ENCODE data around the gene MFSD2B. TPM values are rescaled to one million over a fixed set of nuclear protein-coding genes. Genes with fewer than 3 reads are reported as not detected.

MFSD2B gene
- total and polyA plus RNA-seq, 2 donors (not counting 1 experiment from before 2014, with no cell fraction given): not detected

- ChIA-PET CTCF (no interaction called here), POLR2A (no interaction called here)
- no peaks in the 10 kb centered on the region for H3K79me2 ChIP-seq (ENCODE audit: control insufficient read depth, insufficient read depth, low read length)
- no peaks in the 10 kb centered on the region for H4K20me1 ChIP-seq (ENCODE audit: control insufficient read depth, insufficient read depth, low read length, poor library complexity, severe bottlenecking)
- no peak overlapping the region for H2AFZ ChIP-seq (ENCODE audit: insufficient read depth, low read depth, low read length, poor library complexity, severe bottlenecking)
- no peaks in the 10 kb centered on the region for H3K27me3 ChIP-seq (replicated peaks in 1 of 4; ENCODE audit: control extremely low read depth in 1 of 4, control insufficient read depth in 3 of 4, insufficient read depth in 4 of 4, low read length in 3 of 4)
- no peaks in the 10 kb centered on the region for H3K4me1 ChIP-seq (ENCODE audit: control insufficient read depth in 2 of 2, insufficient read depth in 2 of 2, low read length in 2 of 2)
- H3K4me3 ChIP-seq (ENCODE audit: control extremely low read depth in 1 of 5, extremely low read depth in 1 of 5, insufficient read depth in 1 of 5, low read depth in 2 of 5, low read length in 4 of 5): no peak overlapping the region
- peaks cover 2 to 7% of the 10 kb centered on the region in 2 experiments for H3K36me3 ChIP-seq (replicated peaks in 1 of 2; ENCODE audit: control extremely low read depth in 1 of 2, control insufficient read depth in 1 of 2, extremely low read depth in 1 of 2, insufficient read depth in 2 of 2, low read length in 1 of 2)
- Mint-ChIP-seq H3K27me3 (peaks cover 4% of the 10 kb centered on the region), H3K9me3 (ENCODE audit: insufficient read depth) (no peaks in the 10 kb centered on the region), H3K4me1 (no peaks in the 10 kb centered on the region), H3K4me3 (no peak overlapping the region), H3K27ac (no peak overlapping the region)
- no peak for DNase-seq
- intact Hi-C loops (cut with micrococcal nuclease): no loop called here
- WGBS (ENCODE audit: insufficient coverage): 94% methylated on average over 5 of the region's 9 CpGs
- H3K9ac ChIP-seq (ENCODE audit: low read length): no peak overlapping the region
- H3K4me2 ChIP-seq (replicated peaks; ENCODE audit: low read depth, low read length, poor library complexity, severe bottlenecking): no peak overlapping the region
- ATAC-seq (ENCODE audit: low read depth): no peak
- no peak overlapping the region for H3K27ac ChIP-seq (ENCODE audit: low read length in 2 of 2)
- TF ChIP-seq CTCF (IDR thresholded peaks at IDR 0.05) (no peak), EZH2 (IDR thresholded peaks at IDR 0.05; ENCODE audit: borderline replicate concordance, insufficient read depth, low read depth, low read length, poor library complexity, severe bottlenecking) (no peak)
- H3K9me3 ChIP-seq (ENCODE audit: control extremely low read depth in 1 of 3, control insufficient read depth in 2 of 3, insufficient read depth in 1 of 3, low read length in 2 of 3): no peaks in the 10 kb centered on the region
Measured at GRCh38 chr2:24018241-24018640, 8.4 kb downstream of the MFSD2B start.

GRCh38 chr2:24019729-24020128, 9.8 kb downstream of the MFSD2B start:
- intact Hi-C loops (cut with micrococcal nuclease): no loop called here
- Histone ChIP-seq H4K20me1 (ENCODE audit: control insufficient read depth, insufficient read depth, low read length, poor library complexity, severe bottlenecking) (no peaks in the 10 kb centered on the region), H3K4me3 (ENCODE audit: control extremely low read depth in 1 of 5, extremely low read depth in 1 of 5, insufficient read depth in 1 of 5, low read depth in 2 of 5, low read length in 4 of 5) (no peak overlapping the region), H3K4me1 (ENCODE audit: control insufficient read depth in 2 of 2, insufficient read depth in 2 of 2, low read length in 2 of 2) (no peaks in the 10 kb centered on the region), H3K27ac (ENCODE audit: low read length in 2 of 2) (no peak overlapping the region), H3K27me3 (replicated peaks in 1 of 4; ENCODE audit: control extremely low read depth in 1 of 4, control insufficient read depth in 3 of 4, insufficient read depth in 4 of 4, low read length in 3 of 4) (no peaks in the 10 kb centered on the region), H2AFZ (ENCODE audit: insufficient read depth, low read depth, low read length, poor library complexity, severe bottlenecking) (no peak overlapping the region), H3K9ac (ENCODE audit: low read length) (no peak overlapping the region), H3K4me2 (replicated peaks; ENCODE audit: low read depth, low read length, poor library complexity, severe bottlenecking) (no peak overlapping the region), H3K9me3 (ENCODE audit: control extremely low read depth in 1 of 3, control insufficient read depth in 2 of 3, insufficient read depth in 1 of 3, low read length in 2 of 3) (no peaks in the 10 kb centered on the region), H3K79me2 (ENCODE audit: control insufficient read depth, insufficient read depth, low read length) (no peaks in the 10 kb centered on the region), H3K36me3 (replicated peaks in 1 of 2; ENCODE audit: control extremely low read depth in 1 of 2, control insufficient read depth in 1 of 2, extremely low read depth in 1 of 2, insufficient read depth in 2 of 2, low read length in 1 of 2) (peaks cover 2 to 11% of the 10 kb centered on the region in 2 experiments)
- ChIA-PET POLR2A (no interaction called here), CTCF (interaction anchor here (0.9 kb wide), 1 partner anchor 65 kb away, joined by 3 read pairs; the partner anchor contains the start of gene TP53I3)
- Mint-ChIP-seq H3K27ac (no peak overlapping the region), H3K4me1 (no peaks in the 10 kb centered on the region), H3K27me3 (no peaks in the 10 kb centered on the region), H3K9me3 (ENCODE audit: insufficient read depth) (no peaks in the 10 kb centered on the region), H3K4me3 (no peak overlapping the region)
- ATAC-seq (ENCODE audit: low read depth) (no peak), DNase-seq (no peak)
- 100% methylated on average over 2 of the region's 5 CpGs for WGBS (ENCODE audit: insufficient coverage)
- TF ChIP-seq CTCF (IDR thresholded peaks at IDR 0.05): no peak
- no peak for TF ChIP-seq EZH2 (IDR thresholded peaks at IDR 0.05; ENCODE audit: borderline replicate concordance, insufficient read depth, low read depth, low read length, poor library complexity, severe bottlenecking)

Data from B cell (primary cell).